IMR-90 (cell line): ENCODE data around the gene SLC9A3. TPM values are rescaled to one million over a fixed set of nuclear protein-coding genes. Genes with fewer than 3 reads are reported as not detected.

Experiments
- ATAC-seq: fragments of 200-7000 bp; cut with Tn5 transposase; 2 replicates; pipeline ENCODE4 v1.9.1; 2020; ENCODE audit warnings: low read depth, mild to moderate bottlenecking, moderate library complexity
- BruUV-seq: library from RNA; stranded (reverse); fragments of 400-500 nt; replicated peaks from 2 replicates; lab custom pipeline; 2021; lab: Mats Ljungman, UMichigan
- CTCF ChIA-PET: fragments of 300-600 bp; formaldehyde crosslinking; extraction: SDS; loops from one replicate; lab custom pipeline; 2021; ENCODE audit warnings: antibody characterized with exemption; lab: Yijun Ruan, JAX
- POLR2A ChIA-PET: fragments of 300-600 bp; sonication (Branson Sonifier 250); formaldehyde crosslinking; loops from one replicate; lab custom pipeline; 2022; ENCODE audit warnings: antibody characterized with exemption; ENCODE audit not compliant: unreplicated experiment; lab: Charles Lee
- DNase-seq: peaks from one replicate; pipeline ENCODE4 v3.0.0; 2013
- H2AFZ ChIP-seq: replicated peaks from 2 replicates; pipeline ENCODE3; 2013; ENCODE audit warnings: low read length, mild to moderate bottlenecking; ENCODE audit not compliant: poor library complexity
- H2AK5ac ChIP-seq: 2 replicates; pipeline ENCODE4 v1.6.1; 2013; ENCODE audit warnings: low read depth, low read length, inconsistent platforms
- H2AK9ac ChIP-seq: replicated peaks from 2 replicates; pipeline ENCODE3; 2013; ENCODE audit warnings: mild to moderate bottlenecking, low read depth, low read length, moderate library complexity; ENCODE audit not compliant: poor library complexity
- H2BK120ac ChIP-seq: 2 replicates; pipeline ENCODE4 v1.6.1; 2013; ENCODE audit warnings: low read depth, low read length, inconsistent platforms
- H2BK15ac ChIP-seq: 3 replicates; pipeline ENCODE4 v1.6.1; 2013; ENCODE audit warnings: low read depth, low read length, inconsistent platforms
- H2BK20ac ChIP-seq: 2 replicates; pipeline ENCODE4 v1.6.1; 2013; ENCODE audit warnings: low read depth, mild to moderate bottlenecking, inconsistent platforms, low read length, moderate library complexity
- H2BK5ac ChIP-seq: 2 replicates; pipeline ENCODE4 v1.6.1; 2013; ENCODE audit warnings: mild to moderate bottlenecking, low read depth, low read length, inconsistent platforms; ENCODE audit not compliant: poor library complexity, severe bottlenecking
- H3K14ac ChIP-seq: replicated peaks from 2 replicates; pipeline ENCODE4 v1.6.1; 2013; ENCODE audit warnings: low read depth, low read length, inconsistent platforms
- H3K18ac ChIP-seq: 2 replicates; pipeline ENCODE4 v1.6.1; 2013; ENCODE audit warnings: low read depth, low read length, control low read depth
- H3K23ac ChIP-seq: 2 replicates; pipeline ENCODE4 v1.6.1; 2013; ENCODE audit warnings: low read depth, low read length, inconsistent platforms
- H3K27ac ChIP-seq: 2 replicates; pipeline ENCODE4 v1.5.1; 2013; ENCODE audit warnings: mild to moderate bottlenecking, control low read depth, low read length; ENCODE audit not compliant: insufficient read depth
- H3K27me3 ChIP-seq: 2 replicates; pipeline ENCODE4 v1.6.1; 2013; ENCODE audit warnings: low read length; ENCODE audit not compliant: control insufficient read depth, insufficient read depth
- H3K36me3 ChIP-seq: 2 replicates; pipeline ENCODE4 v1.6.1; 2013; ENCODE audit warnings: low read length, mixed read lengths; ENCODE audit not compliant: control insufficient read depth, insufficient read depth
- H3K4ac ChIP-seq: 2 replicates; pipeline ENCODE4 v1.6.1; 2013; ENCODE audit warnings: low read depth, low read length, inconsistent platforms
- H3K4me1 ChIP-seq: 2 replicates; pipeline ENCODE4 v1.6.1; 2013; ENCODE audit warnings: low read length, mixed read lengths; ENCODE audit not compliant: control insufficient read depth, insufficient read depth
- H3K4me2 ChIP-seq: 2 replicates; pipeline ENCODE4 v1.6.1; 2013; ENCODE audit warnings: low read depth, mild to moderate bottlenecking, control low read depth, low read length, moderate library complexity
- H3K4me3 ChIP-seq: 2 replicates; pipeline ENCODE4 v1.5.1; 2013; ENCODE audit warnings: low read depth, mild to moderate bottlenecking, control low read depth, low read length, moderate library complexity; ENCODE audit not compliant: insufficient read depth
- H3K56ac ChIP-seq: 2 replicates; pipeline ENCODE4 v1.6.1; 2013; ENCODE audit warnings: low read length, inconsistent platforms; ENCODE audit not compliant: insufficient read depth; ENCODE audit errors: extremely low read depth
- H3K79me1 ChIP-seq, 2 experiments: 2 replicates each; pipeline ENCODE4 v1.6.1; 2013; ENCODE audit warnings: low read length in 2 of 2, inconsistent platforms in 1 of 2, low read depth in 1 of 2
- H3K9ac ChIP-seq: 2 replicates; pipeline ENCODE4 v1.6.1; 2013; ENCODE audit warnings: low read depth, low read length, control low read depth
- H3K9me1 ChIP-seq: 2 replicates; pipeline ENCODE4 v1.6.1; 2013; ENCODE audit warnings: low read length, inconsistent platforms; ENCODE audit not compliant: insufficient read depth
- H3K9me3 ChIP-seq: 2 replicates; pipeline ENCODE4 v1.6.1; 2013; ENCODE audit warnings: low read length; ENCODE audit not compliant: control insufficient read depth, insufficient read depth
- H4K20me1 ChIP-seq: 2 replicates; pipeline ENCODE4 v1.6.1; 2013; ENCODE audit warnings: low read length, inconsistent platforms; ENCODE audit not compliant: insufficient read depth
- H4K5ac ChIP-seq: 2 replicates; pipeline ENCODE4 v1.6.1; 2013; ENCODE audit warnings: mild to moderate bottlenecking, low read depth, low read length, control low read depth
- H4K8ac ChIP-seq, 2 experiments: 2 replicates each; pipeline ENCODE4 v1.6.1; 2013; ENCODE audit warnings: low read depth in 2 of 2, low read length in 2 of 2, control low read depth in 1 of 2, inconsistent platforms in 1 of 2
- H4K91ac ChIP-seq: 2 replicates; pipeline ENCODE4 v1.6.1; 2013; ENCODE audit warnings: low read depth, low read length, inconsistent platforms; ENCODE audit not compliant: insufficient read depth
- BHLHE40 ChIP-seq: fragments of 150-350 bp; IDR thresholded peaks from 2 replicates; pipeline ENCODE4 v1.6.1; 2016; ENCODE audit warnings: mild to moderate bottlenecking, low read depth, low read length
- MAFK ChIP-seq: IDR thresholded peaks from 2 replicates; pipeline ENCODE4 v1.6.1; 2012; ENCODE audit warnings: low read depth, low read length, improper control_type of control experiment
- MXI1 ChIP-seq: IDR thresholded peaks from 2 replicates; pipeline ENCODE4 v1.6.1; 2012; ENCODE audit warnings: low read depth, mild to moderate bottlenecking, low read length, moderate library complexity, borderline replicate concordance
- NFE2L2 ChIP-seq: fragments of 150-350 bp; IDR thresholded peaks from 2 replicates; pipeline ENCODE4 v1.6.1; 2016; ENCODE audit warnings: low read depth, mild to moderate bottlenecking, low read length
- POLR2A ChIP-seq: IDR thresholded peaks from 2 replicates; pipeline ENCODE4 v1.6.1; 2012; ENCODE audit warnings: mild to moderate bottlenecking, low read depth, low read length
- RFX5 ChIP-seq: IDR thresholded peaks from 2 replicates; pipeline ENCODE4 v1.8.0; 2012; ENCODE audit warnings: low read depth, mild to moderate bottlenecking, low read length, moderate library complexity
- USF2 ChIP-seq: fragments of 150-350 bp; IDR thresholded peaks from 2 replicates; pipeline ENCODE4 v1.6.1; 2017; ENCODE audit warnings: mild to moderate bottlenecking, antibody characterized with exemption, low read length, low read depth
- WGBS, 2 experiments: methylation state at CpG; one replicate each; pipeline versions ENCODE4 v1.1.5 to v1.1.7; 2013; ENCODE audit warnings: missing lambda C conversion rate in 2 of 2; ENCODE audit not compliant: insufficient read length in 1 of 2; ENCODE audit errors: extremely low coverage in 2 of 2; 5-methylcytosine and 5-hydroxymethylcytosine counted together
- dilution Hi-C: fragments of 300-500 bp; cut with HindIII; formaldehyde crosslinking; loops from one replicate; pipeline ENCODE4 v1.14.3; 2018; ENCODE audit warnings: low sequenced_read_pairs; ENCODE audit not compliant: unreplicated experiment
- in situ Hi-C: fragments of 300-500 bp; cut with MboI; formaldehyde crosslinking; loops from 3 replicates; pipeline ENCODE4 v1.14.3; 2019; ENCODE audit warnings: low sequenced_read_pairs, inconsistent platforms, mixed read lengths
- intact Hi-C: fragments of 100-400 bp; cut with micrococcal nuclease; formaldehyde crosslinking; loops from 2 replicates; pipeline ENCODE4 v1.10.0; 2022
- microRNA-seq, 2 experiments: library from miRNA; stranded (forward) in 1 of 2; unstranded in 1 of 2; fragments of 10-50 nt in 1 of 2; fragments of <30 nt in 1 of 2; gene quantifications in 1 of 2; microRNA quantifications in 1 of 2; one replicate each; pipeline versions ENCODE3 to v1.1.0; 2013 to 2020; ENCODE audit not compliant: insufficient read depth in 1 of 2, insufficient read length in 1 of 2, unreplicated experiment in 1 of 2
- polyA plus RNA-seq, 3 experiments: library from polyadenylated mRNA; depleted of rRNA; stranded (reverse); fragments of >200 nt; gene quantifications; 2 replicates each; pipeline ENCODE4 v1.2.3, GENCODE V29; 2012; ENCODE audit warnings: low replicate concordance in 1 of 3
- small RNA-seq, 5 experiments: library from RNA; depleted of rRNA; stranded (forward); fragments of <200 nt; gene quantifications; one replicate each; pipeline ENCODE3, GENCODE V24; 2012
- total RNA-seq: library from RNA; depleted of rRNA; stranded (reverse); fragments of >200 nt; gene quantifications from 2 replicates; pipeline ENCODE4 v1.2.3, GENCODE V29; 2012; rRNA removed

SLC9A3 gene
- total and polyA plus RNA-seq, 2 of the 4 experiments (the other 2 are of a cell fraction), result 0.72 to 1.5 TPM

GRCh38 chr5:420632-421286, 103.5 kb downstream of the SLC9A3 start:
- H3K4me3 ChIP-seq, result no peak overlapping the region
- peaks cover 7% of the 10 kb centered on the region for H3K9me1 ChIP-seq
- peak overlapping the region; percentile 73 for H2AK5ac ChIP-seq
- no peak overlapping the region for H2BK20ac ChIP-seq
- dilution Hi-C loops (no loop called here), in situ Hi-C loops (no loop called here), intact Hi-C loops (no loop called here)
- no peak overlapping the region for H3K4me2 ChIP-seq
- no peaks in the 10 kb centered on the region for H3K27me3 ChIP-seq
- H3K56ac ChIP-seq, result no peak overlapping the region
- no TSS peak for BruUV-seq
- H2BK15ac ChIP-seq, result no peak overlapping the region
- H3K9ac ChIP-seq, result no peak overlapping the region
- H3K23ac ChIP-seq, result no peak overlapping the region
- DNase-seq (no peak), ATAC-seq (no peak)
- H3K4ac ChIP-seq, result peak overlapping the region; percentile 34; the same call in 1 of the 2 replicates
- H3K14ac ChIP-seq, result no peak overlapping the region
- ChIA-PET CTCF (no interaction called here), POLR2A (no interaction called here)
- no peak overlapping the region for H4K5ac ChIP-seq
- peaks cover 59% of the 10 kb centered on the region for H3K36me3 ChIP-seq
- H3K27ac ChIP-seq, result no peak overlapping the region
- no peak overlapping the region for H2BK5ac ChIP-seq
- H4K8ac ChIP-seq, result no peak overlapping the region
- no peak overlapping the region for H2BK120ac ChIP-seq
- H3K18ac ChIP-seq, result no peak overlapping the region
- 98% methylated on average over 35 of the region's 52 CpGs; no CpG with 5 or more reads in 1 of the 2 experiments for WGBS, 2 experiments
- H2AFZ ChIP-seq, result no peak overlapping the region
- H3K4me1 ChIP-seq, result peaks cover 12% of the 10 kb centered on the region
- H4K91ac ChIP-seq, result no peak overlapping the region
- no peak overlapping the region for H2AK9ac ChIP-seq
- no peaks in the 10 kb centered on the region; the same call in 1 of the 2 replicates for H4K20me1 ChIP-seq
- H3K9me3 ChIP-seq, result no peaks in the 10 kb centered on the region
- TF ChIP-seq MXI1 (no peak), POLR2A (no peak), NFE2L2 (no peak), USF2 (no peak), BHLHE40 (no peak), MAFK (no peak), RFX5 (no peak)
- peaks cover 7 to 68% of the 10 kb centered on the region in 2 experiments for H3K79me1 ChIP-seq

Small RNA genes within 50 kb of the gene (microRNA-seq; reads per million reads assigned to microRNA genes)
- gene MIR4456, result 0 reads per million in 2 experiments

Small RNA genes within 50 kb of the gene (small RNA-seq; reads per million reads assigned to genes)
- gene MIR4456, result 0 reads per million in 5 experiments

Other genes starting within 250 kb of the SLC9A3 start
- gene AHRR, start 202.7 kb downstream of the SLC9A3 start, total RNA-seq, result 15.6 and 16.7 TPM in 2 replicates
- gene AHRR, start 202.7 kb downstream of the SLC9A3 start, polyA plus RNA-seq (2012; rRNA removed), result 36.1 and 37.1 TPM in 2 replicates
- gene EXOC3, start 81.3 kb downstream of the SLC9A3 start, total RNA-seq, result 47.5 and 50.8 TPM in 2 replicates
- gene EXOC3, start 81.3 kb downstream of the SLC9A3 start, polyA plus RNA-seq (2012; rRNA removed), result 34.0 and 35.1 TPM in 2 replicates
- 2.8 and 2.9 TPM in 2 replicates for gene CEP72, start 87.9 kb upstream of the SLC9A3 start, total RNA-seq
- 4.3 and 5.2 TPM in 2 replicates for gene CEP72, start 87.9 kb upstream of the SLC9A3 start, polyA plus RNA-seq (2012; rRNA removed)
- under 0.01 TPM in 2 replicates for gene TPPP, start 168.9 kb upstream of the SLC9A3 start, total RNA-seq
- 0.06 and 0.07 TPM in 2 replicates for gene TPPP, start 168.9 kb upstream of the SLC9A3 start, polyA plus RNA-seq (2012; rRNA removed)